ENCODE measurements around the gene FZD4.

DNA sequence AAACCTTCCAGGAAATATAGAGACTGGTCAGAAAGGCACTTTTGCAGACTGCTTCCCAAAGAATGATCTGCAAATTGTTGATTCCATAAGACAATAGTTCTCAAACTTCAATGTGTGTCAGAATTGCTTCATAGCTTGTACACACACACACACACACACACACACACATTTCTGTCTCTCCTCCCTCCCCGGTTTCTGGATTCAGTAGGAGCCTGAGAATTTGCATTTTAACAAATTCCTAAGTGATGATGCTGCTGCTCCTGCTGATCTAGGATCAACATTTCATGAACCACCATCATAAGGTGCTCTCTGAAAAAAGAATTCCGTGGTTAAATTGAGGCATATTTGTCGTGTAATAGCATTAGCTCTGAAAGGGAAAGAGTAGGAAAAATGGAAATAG is 35.3 kb upstream of the FZD4 start:
- TF ChIP-seq CTCF (conservative IDR thresholded peaks at IDR 0.05) (no peak), ZFX (IDR thresholded peaks at IDR 0.05) (no peak)
